Tibial nerve (tissue), 4 donors: ENCODE measurements around the gene EYA2. TPM values are rescaled to one million over a fixed set of nuclear protein-coding genes. Genes with fewer than 3 reads are reported as not detected.

Experiments used
- DNase-seq, 2 donors: peaks; one replicate each; pipeline ENCODE4 v3.0.0-alpha.2; 2019; ENCODE audit warnings: low spot score in 2 of 2
- H3K27ac ChIP-seq, 4 donors: fragments of 200-600 bp; sonication (generic) in 3 of 4; one replicate each; pipeline ENCODE4 v1.5.1; 2017 to 2019; ENCODE audit warnings: mild to moderate bottlenecking in 1 of 4
- H3K27me3 ChIP-seq, 2 donors: fragments of 200-600 bp; sonication (generic) in 1 of 2; one replicate each; pipeline versions ENCODE4 v1.5.1 to v1.6.0; 2017 to 2019
- H3K36me3 ChIP-seq, 3 donors: fragments of 200-600 bp; sonication (generic); one replicate each; pipeline ENCODE4 v1.5.1; 2018 to 2019
- H3K4me1 ChIP-seq, 4 donors: fragments of 200-600 bp; sonication (generic) in 3 of 4; one replicate each; pipeline ENCODE4 v1.5.1; 2017 to 2019
- H3K4me3 ChIP-seq, 4 donors: fragments of 200-600 bp; sonication (generic) in 3 of 4; one replicate each; pipeline ENCODE4 v1.5.1; 2017 to 2019; ENCODE audit warnings: mild to moderate bottlenecking in 1 of 4, moderate library complexity in 1 of 4
- H3K9me3 ChIP-seq, 4 donors: fragments of 200-600 bp; sonication (generic) in 3 of 4; one replicate each; pipeline ENCODE4 v1.5.1; 2017 to 2019
- CTCF ChIP-seq, 5 experiments: fragments of 200-600 bp in 3 of 5; fragments of 450-650 bp in 2 of 5; sonication (generic) in 3 of 5; IDR thresholded peaks; one replicate each; pipeline ENCODE4 v1.5.1; 2016 to 2019; ENCODE audit warnings: antibody characterized with exemption in 5 of 5, mild to moderate bottlenecking in 3 of 5, moderate library complexity in 2 of 5
- EP300 ChIP-seq, 2 donors: sonication (generic); formaldehyde crosslinking; IDR thresholded peaks; one replicate each; pipeline ENCODE4 v1.6.1; 2017; ENCODE audit warnings: antibody characterized with exemption in 2 of 2, mild to moderate bottlenecking in 1 of 2
- POLR2A ChIP-seq, 2 donors: fragments of 450-650 bp; IDR thresholded peaks; one replicate each; pipeline ENCODE4 v1.6.1; 2017; ENCODE audit warnings: antibody characterized with exemption in 2 of 2, mild to moderate bottlenecking in 2 of 2, moderate library complexity in 2 of 2
- WGBS, 2 donors: methylation state at CpG; one replicate each; pipeline ENCODE4 v1.1.5; 2018; 5-methylcytosine and 5-hydroxymethylcytosine counted together
- total RNA-seq, 4 donors: library from RNA; depleted of rRNA; stranded (reverse); fragments of >200 nt; gene quantifications; one replicate each; pipeline ENCODE4 v1.1.0, GENCODE V29; 2016

The EYA2 gene
- total RNA-seq, 4 donors from 2014 or later, result 13.8 to 25.5 (median 20.2) TPM

GRCh38 chr20:47115694-47116093, 221.1 kb downstream of the EYA2 start:
- Histone ChIP-seq H3K27me3 (no peaks in the 10 kb centered on the region), H3K27ac (peak overlapping the region in 1 of 4 donors; percentile 6), H3K36me3 (peaks cover 0 to 9% (median 0%) of the 10 kb centered on the region in 3 donors), H3K4me1 (peaks cover 0 to 42% (median 13%) of the 10 kb centered on the region in 4 donors), H3K4me3 (no peak overlapping the region), H3K9me3 (peaks cover 0 to 9% (median 3%) of the 10 kb centered on the region in 4 donors)
- TF ChIP-seq POLR2A (IDR thresholded peaks at IDR 0.05) (no peak), CTCF (IDR thresholded peaks at IDR 0.05) (no peak), EP300 (IDR thresholded peaks at IDR 0.05) (no peak)
- no peak for DNase-seq
- 93 to 98% methylated on average over 4 of the region's 4 CpGs for WGBS, 2 donors

DNA sequence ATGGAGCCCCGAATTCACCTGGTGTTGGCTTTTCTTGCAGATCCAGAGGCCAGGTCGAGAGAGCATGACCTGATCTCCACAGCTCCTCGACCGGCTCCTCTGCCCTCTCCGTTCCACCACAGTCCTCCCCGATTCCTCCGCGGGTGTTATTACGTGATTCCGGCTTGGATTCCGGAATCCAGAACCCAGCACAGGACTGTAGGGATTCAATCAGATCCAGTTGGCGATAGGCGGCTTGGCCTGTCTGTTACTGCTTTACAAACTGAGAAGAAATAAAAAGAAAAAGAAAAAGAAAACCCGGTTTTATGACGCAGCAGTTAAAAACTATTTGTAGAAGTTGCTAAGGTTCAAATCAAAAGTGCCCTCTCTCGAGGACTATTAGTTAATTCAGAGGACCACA, 222.7 kb downstream of the EYA2 start:
- peak overlapping the region; percentile 38 to 89 (median 80) for H3K27ac ChIP-seq
- no peaks in the 10 kb centered on the region for H3K36me3 ChIP-seq
- TF ChIP-seq CTCF (IDR thresholded peaks at IDR 0.05) (no peak), EP300 (IDR thresholded peaks at IDR 0.05) (no peak), POLR2A (IDR thresholded peaks at IDR 0.05) (no peak)
- 64 to 66% methylated on average over 16 of the region's 16 CpGs for WGBS, 2 donors
- peaks cover 0 to 56% (median 13%) of the 10 kb centered on the region in 4 donors for H3K4me1 ChIP-seq
- H3K9me3 ChIP-seq, result no peaks in the 10 kb centered on the region
- no peaks in the 10 kb centered on the region for H3K27me3 ChIP-seq
- H3K4me3 ChIP-seq, result no peak overlapping the region
- DNase-seq, result peak in 1 of 2 donors; percentile 57

DNA sequence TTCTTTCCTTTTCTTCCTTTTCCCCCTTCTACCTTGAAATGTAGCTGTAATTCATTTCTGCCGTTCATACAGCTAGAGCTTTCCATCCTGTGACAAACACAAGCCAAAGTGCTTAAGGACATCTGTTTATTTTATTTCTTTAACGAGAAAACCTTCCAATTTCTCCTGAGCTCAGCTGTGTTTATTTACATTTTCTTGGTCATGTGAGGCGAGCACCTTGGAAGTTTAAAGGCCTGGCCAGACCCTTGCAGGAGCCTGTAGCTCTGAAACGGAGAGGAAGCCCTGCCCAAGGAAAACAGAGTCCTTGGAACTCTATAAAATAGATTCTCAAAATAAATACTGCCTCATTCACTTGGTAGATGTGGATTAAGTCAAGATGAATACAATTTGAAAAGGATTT, 223.1 kb downstream of the EYA2 start:
- Histone ChIP-seq H3K4me3 (no peak overlapping the region), H3K4me1 (peaks cover 0 to 56% (median 13%) of the 10 kb centered on the region in 4 donors), H3K9me3 (no peaks in the 10 kb centered on the region), H3K36me3 (no peaks in the 10 kb centered on the region), H3K27me3 (no peaks in the 10 kb centered on the region), H3K27ac (peak overlapping the region; percentile 38 to 89 (median 80))
- DNase-seq, result no peak
- 34 to 43% methylated on average over 4 of the region's 4 CpGs for WGBS, 2 donors
- no peak for TF ChIP-seq POLR2A (IDR thresholded peaks at IDR 0.05)
- TF ChIP-seq EP300 (IDR thresholded peaks at IDR 0.05), result no peak
- no peak for TF ChIP-seq CTCF (IDR thresholded peaks at IDR 0.05)

- H3K27ac ChIP-seq, result peak overlapping the region; percentile 38 to 89 (median 80)
- TF ChIP-seq CTCF (IDR thresholded peaks at IDR 0.05) (no peak), EP300 (IDR thresholded peaks at IDR 0.05) (no peak), POLR2A (IDR thresholded peaks at IDR 0.05) (no peak)
- no peaks in the 10 kb centered on the region for H3K27me3 ChIP-seq
- H3K36me3 ChIP-seq, result no peaks in the 10 kb centered on the region
- WGBS, 2 donors, result 19 to 34% methylated on average over 4 of the region's 4 CpGs
- no peak overlapping the region for H3K4me3 ChIP-seq
- H3K4me1 ChIP-seq, result peaks cover 0 to 53% (median 13%) of the 10 kb centered on the region in 4 donors
- H3K9me3 ChIP-seq, result no peaks in the 10 kb centered on the region
- no peak for DNase-seq
Observed at GRCh38 chr20:47118206-47118605, 223.6 kb downstream of the EYA2 start.

DNA sequence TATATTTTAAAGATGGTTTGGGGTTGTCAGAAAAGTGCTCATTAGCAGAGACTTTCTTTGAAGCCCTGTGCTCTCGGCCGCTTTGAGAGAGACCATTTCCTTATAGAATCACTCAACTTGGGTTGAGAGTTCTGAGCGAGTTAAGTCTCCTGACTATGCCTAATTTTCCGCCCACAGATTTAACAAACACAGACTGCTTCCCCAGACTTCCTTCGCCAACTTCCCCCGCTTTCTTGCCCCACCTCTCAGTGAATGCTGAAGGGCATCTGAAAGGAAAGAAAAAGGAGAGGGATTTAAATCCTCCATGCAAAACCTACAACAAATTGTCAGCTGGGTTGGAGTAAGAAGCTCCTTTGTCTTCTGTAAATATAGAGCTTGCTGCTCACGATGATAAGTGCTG, 224.0 kb downstream of the EYA2 start:
- TF ChIP-seq CTCF (IDR thresholded peaks at IDR 0.05) (no peak), POLR2A (IDR thresholded peaks at IDR 0.05) (peak in 1 of 2 donors; percentile 10), EP300 (IDR thresholded peaks at IDR 0.05) (peak; percentile 13 to 52)
- H3K27ac ChIP-seq, result peak overlapping the region; percentile 38 to 89 (median 80)

More for the DNA sequence above, 224.0 kb downstream of the EYA2 start:
- H3K4me1 ChIP-seq, result peaks cover 0 to 53% (median 14%) of the 10 kb centered on the region in 4 donors
- no peaks in the 10 kb centered on the region for H3K36me3 ChIP-seq
- WGBS, 2 donors, result 19 to 23% methylated on average over 7 of the region's 7 CpGs
- no peak overlapping the region for H3K4me3 ChIP-seq
- DNase-seq, result no peak
- H3K9me3 ChIP-seq, result no peaks in the 10 kb centered on the region
- no peaks in the 10 kb centered on the region for H3K27me3 ChIP-seq
